NCI-H1417 treated with DMSO at 0.1 percent for 48 hours (cell line): ENCODE results near the gene ZBTB12.
"Not testable (repeated sequence)": the region's sequence is repeated elsewhere in the genome, so short reads cannot be mapped to it uniquely, and the experiment has no call there.

Experiments
- DNase-seq: peaks from one replicate; lab custom pipeline; 2025; lab: John Stamatoyannopoulos, UW

Gene ZBTB12

GRCh38 chr6:31922942-31923341 is 21.1 kb upstream of the ZBTB12 start:
- DNase-seq: no peak

GRCh38 chr6:31920811-31921210 is 18.9 kb upstream of the ZBTB12 start:
- DNase-seq: no peak

GRCh38 chr6:31919624-31920303 is 17.9 kb upstream of the ZBTB12 start:
- no peak for DNase-seq

- no peak for DNase-seq
Measured at GRCh38 chr6:31918069-31918720, 16.3 kb upstream of the ZBTB12 start.

GRCh38 chr6:31915756-31916155 is 13.9 kb upstream of the ZBTB12 start:
- no peak for DNase-seq

- DNase-seq: no peak
Measured at GRCh38 chr6:31915351-31915750, 13.5 kb upstream of the ZBTB12 start.

- DNase-seq: no peak
Measured at GRCh38 chr6:31911826-31912585, 10.1 kb upstream of the ZBTB12 start.

- DNase-seq: not testable (repeated sequence)
Measured at GRCh38 chr6:31909298-31909697, 7.4 kb upstream of the ZBTB12 start.

- no peak for DNase-seq
Measured at GRCh38 chr6:31908791-31909190, 6.9 kb upstream of the ZBTB12 start.

- DNase-seq: not testable (repeated sequence)
Measured at GRCh38 chr6:31908255-31908654, 6.4 kb upstream of the ZBTB12 start.

- no peak for DNase-seq
Measured at GRCh38 chr6:31907158-31907813, 5.4 kb upstream of the ZBTB12 start.

- DNase-seq: not testable (repeated sequence)
Measured at GRCh38 chr6:31906727-31907126, 4.8 kb upstream of the ZBTB12 start.

GRCh38 chr6:31906122-31906521 is 4.2 kb upstream of the ZBTB12 start:
- DNase-seq: no peak

- no peak for DNase-seq
Measured at GRCh38 chr6:31905041-31905440, 3.2 kb upstream of the ZBTB12 start.

- no peak for DNase-seq
Measured at GRCh38 chr6:31903957-31904356, 2.1 kb upstream of the ZBTB12 start.

GRCh38 chr6:31901415-31901952 is 402 bp downstream of the ZBTB12 start:
- DNase-seq: no peak

GRCh38 chr6:31900917-31901414 is 920 bp downstream of the ZBTB12 start:
- no peak for DNase-seq

- no peak for DNase-seq
Measured at GRCh38 chr6:31899882-31900722, 1.8 kb downstream of the ZBTB12 start.

- no peak for DNase-seq
Measured at GRCh38 chr6:31899215-31899614, 2.7 kb downstream of the ZBTB12 start.

GRCh38 chr6:31898383-31899011 is 3.4 kb downstream of the ZBTB12 start:
- no peak for DNase-seq
